OCI-LY1 (cell line): ENCODE measurements around the gene PRLH.

Experiments
- H2AFZ ChIP-seq: fragments of 200-600 bp; sonication (generic), shearing (Covaris generic); 2 replicates; pipeline ENCODE4 v1.6.0; 2014; ENCODE audit warnings: antibody characterized with exemption, mild to moderate bottlenecking, low read length
- H3F3A ChIP-seq: fragments of 200-600 bp; sonication (generic), shearing (Covaris generic); 2 replicates; pipeline ENCODE4 v1.6.0; 2014; ENCODE audit warnings: mild to moderate bottlenecking, antibody characterized with exemption, low read length, moderate library complexity; ENCODE audit not compliant: insufficient read depth
- H3K27ac ChIP-seq: fragments of 200-600 bp; sonication (generic); 2 replicates; pipeline ENCODE4 v1.5.1; 2014; ENCODE audit warnings: low read length, mixed run types, mild to moderate bottlenecking, low read depth; ENCODE audit not compliant: poor library complexity, severe bottlenecking
- H3K27me3 ChIP-seq: fragments of 200-600 bp; sonication (generic); 2 replicates; pipeline ENCODE4 v1.6.0; 2014; ENCODE audit warnings: antibody characterized with exemption, mild to moderate bottlenecking, low read length, moderate library complexity; ENCODE audit not compliant: insufficient read depth
- H3K36me3 ChIP-seq: fragments of 200-600 bp; sonication (generic); 2 replicates; pipeline ENCODE4 v1.6.1; 2014; ENCODE audit warnings: mild to moderate bottlenecking, antibody characterized with exemption, low read length, moderate library complexity, mixed read lengths; ENCODE audit not compliant: insufficient read depth
- H3K4me1 ChIP-seq: fragments of 200-600 bp; sonication (generic); 2 replicates; pipeline ENCODE4 v1.5.1; 2014; ENCODE audit warnings: mild to moderate bottlenecking, low read length, moderate library complexity; ENCODE audit not compliant: insufficient read depth, severe bottlenecking
- H3K4me2 ChIP-seq: fragments of 200-600 bp; sonication (generic), shearing (Covaris generic); 2 replicates; pipeline ENCODE4 v1.6.1; 2014; ENCODE audit warnings: low read length
- H3K4me3 ChIP-seq: fragments of 200-600 bp; sonication (generic); 2 replicates; pipeline ENCODE4 v1.5.1; 2014; ENCODE audit warnings: low read length, low read depth, mild to moderate bottlenecking, mixed read lengths; ENCODE audit not compliant: poor library complexity, severe bottlenecking
- H3K79me2 ChIP-seq: fragments of 200-600 bp; shearing (Covaris generic); 2 replicates; pipeline ENCODE4 v1.6.1; 2016; ENCODE audit warnings: mixed run types, low read length, mixed read lengths; ENCODE audit not compliant: insufficient read depth
- H3K9ac ChIP-seq: fragments of 200-600 bp; sonication (generic), shearing (Covaris generic); 2 replicates; pipeline ENCODE4 v1.6.1; 2014; ENCODE audit warnings: mild to moderate bottlenecking, low read length, mixed read lengths
- H3K9me2 ChIP-seq: fragments of 200-600 bp; sonication (generic), shearing (Covaris generic); 2 replicates; pipeline ENCODE4 v1.6.1; 2014; ENCODE audit warnings: low read depth, mild to moderate bottlenecking, low read length, mixed read lengths
- H3K9me3 ChIP-seq: fragments of 200-600 bp; shearing (Covaris generic); 2 replicates; pipeline ENCODE4 v1.6.1; 2014; ENCODE audit warnings: low read length, mixed read lengths
- H4K20me1 ChIP-seq: fragments of 200-600 bp; sonication (generic), shearing (Covaris generic); 2 replicates; pipeline ENCODE4 v1.6.0; 2016; ENCODE audit warnings: mild to moderate bottlenecking, low read length; ENCODE audit not compliant: insufficient read depth
- CTCF ChIP-seq: fragments of 200-600 bp; sonication (generic), shearing (Covaris generic); IDR thresholded peaks from 2 replicates; pipeline ENCODE4 v1.5.1; 2017; ENCODE audit warnings: mild to moderate bottlenecking, antibody characterized with exemption, low read length, moderate library complexity, mixed read lengths
- EZH2 ChIP-seq: fragments of 200-600 bp; sonication (generic), shearing (Covaris generic); IDR thresholded peaks from 2 replicates; pipeline ENCODE4 v1.8.0; 2017; ENCODE audit warnings: borderline replicate concordance, mixed run types, mild to moderate bottlenecking, antibody characterized with exemption, low read length, moderate library complexity, mixed read lengths

The PRLH gene

GRCh38 chr2:237613679-237614078 is 47.3 kb downstream of the PRLH start:
- H3K9me2 ChIP-seq, result no peaks in the 10 kb centered on the region
- H3F3A ChIP-seq, result no peaks in the 10 kb centered on the region
- no peaks in the 10 kb centered on the region for H3K9me3 ChIP-seq
- H2AFZ ChIP-seq, result no peak overlapping the region
- H3K9ac ChIP-seq, result no peak overlapping the region
- H3K4me2 ChIP-seq, result no peak overlapping the region
- no peak overlapping the region for H3K4me3 ChIP-seq
- no peak overlapping the region for H3K27ac ChIP-seq
- H3K36me3 ChIP-seq, result no peaks in the 10 kb centered on the region
- no peak for TF ChIP-seq EZH2
- no peak for TF ChIP-seq CTCF
- H3K27me3 ChIP-seq, result peaks cover 8% of the 10 kb centered on the region; the same call in 1 of the 2 replicates
- no peaks in the 10 kb centered on the region for H3K79me2 ChIP-seq
- H4K20me1 ChIP-seq, result no peaks in the 10 kb centered on the region
- H3K4me1 ChIP-seq, result no peaks in the 10 kb centered on the region

GRCh38 chr2:237614151-237614720 is 47.9 kb downstream of the PRLH start:
- Histone ChIP-seq H3K9me2 (no peaks in the 10 kb centered on the region), H3K27me3 (peaks cover 11% of the 10 kb centered on the region; the same call in 1 of the 2 replicates), H3K9me3 (no peaks in the 10 kb centered on the region), H3K9ac (no peak overlapping the region), H3K36me3 (no peaks in the 10 kb centered on the region), H3K27ac (no peak overlapping the region), H3K4me2 (no peak overlapping the region), H3F3A (no peaks in the 10 kb centered on the region), H3K4me1 (no peaks in the 10 kb centered on the region), H3K4me3 (no peak overlapping the region), H4K20me1 (no peaks in the 10 kb centered on the region), H3K79me2 (no peaks in the 10 kb centered on the region), H2AFZ (no peak overlapping the region)
- TF ChIP-seq EZH2, result no peak
- peak; percentile 46; the same call in 1 of the 2 replicates for TF ChIP-seq CTCF

GRCh38 chr2:237615631-237616249 is 49.4 kb downstream of the PRLH start:
- H3K4me1 ChIP-seq, result no peaks in the 10 kb centered on the region
- no peak overlapping the region for H3K27ac ChIP-seq
- no peaks in the 10 kb centered on the region for H4K20me1 ChIP-seq
- no peaks in the 10 kb centered on the region for H3K9me3 ChIP-seq
- TF ChIP-seq EZH2, result no peak
- TF ChIP-seq CTCF, result no peak
- H3K4me3 ChIP-seq, result no peak overlapping the region
- peaks cover 11% of the 10 kb centered on the region; the same call in 1 of the 2 replicates for H3K27me3 ChIP-seq
- H2AFZ ChIP-seq, result no peak overlapping the region
- no peak overlapping the region for H3K9ac ChIP-seq
- no peaks in the 10 kb centered on the region for H3K9me2 ChIP-seq
- H3K79me2 ChIP-seq, result no peaks in the 10 kb centered on the region
- no peaks in the 10 kb centered on the region for H3F3A ChIP-seq
- no peak overlapping the region for H3K4me2 ChIP-seq
- H3K36me3 ChIP-seq, result no peaks in the 10 kb centered on the region
